IPS-NIHi11 (cell line): ENCODE data around the gene QRICH1.

Experiments
- DNase-seq: peaks from one replicate; pipeline ENCODE4 v3.0.0; 2012; ENCODE audit warnings: mixed read lengths, low spot score

The QRICH1 gene

GRCh38 chr3:49032646-49033304, 61.1 kb downstream of the QRICH1 start:
- no peak for DNase-seq

GRCh38 chr3:49030321-49030720, 63.5 kb downstream of the QRICH1 start:
- no peak for DNase-seq

GRCh38 chr3:49029563-49029884, 64.3 kb downstream of the QRICH1 start:
- no peak for DNase-seq

GRCh38 chr3:49028673-49029562, 65.0 kb downstream of the QRICH1 start, which contains the start of gene IMPDH2:
Gene IMPDH2, minus strand, starts transcription at chr3:49029398. Its CDS starts 48 bp downstream, at chr3:49029350.
- DNase-seq = peak; percentile 89

GRCh38 chr3:49028298-49028672, 65.6 kb downstream of the QRICH1 start:
- no peak for DNase-seq

- DNase-seq = no peak
These were observed 66.2 kb downstream of the QRICH1 start for GRCh38 chr3:49027634-49028033.

- DNase-seq = no peak
These were observed 67.3 kb downstream of the QRICH1 start for GRCh38 chr3:49026536-49026935.

GRCh38 chr3:49025793-49026520, 67.9 kb downstream of the QRICH1 start:
- DNase-seq = no peak

GRCh38 chr3:49025005-49025792, 68.7 kb downstream of the QRICH1 start:
- DNase-seq = no peak

GRCh38 chr3:49024449-49024848, 69.4 kb downstream of the QRICH1 start:
- no peak for DNase-seq

- DNase-seq = no peak
These were observed 70.1 kb downstream of the QRICH1 start for GRCh38 chr3:49023775-49024174.

GRCh38 chr3:49022688-49023171, 71.1 kb downstream of the QRICH1 start:
- DNase-seq = no peak

GRCh38 chr3:49021813-49022687, 71.8 kb downstream of the QRICH1 start, which contains the start of gene NDUFAF3:
Gene NDUFAF3, plus strand, starts transcription at chr3:49022121. Its CDS starts 24 bp downstream, at chr3:49022145.
- DNase-seq = peak; percentile 89

- peak; percentile 91 for DNase-seq
These were observed 72.6 kb downstream of the QRICH1 start for GRCh38 chr3:49021213-49021812.

GRCh38 chr3:49020330-49021212, 73.3 kb downstream of the QRICH1 start:
- DNase-seq = peak; percentile 34

GRCh38 chr3:49019941-49020329, 73.9 kb downstream of the QRICH1 start:
- DNase-seq = no peak

GRCh38 chr3:49018707-49019006, 75.2 kb downstream of the QRICH1 start:
- DNase-seq = no peak

- DNase-seq = peak; percentile 76
These were observed 75.7 kb downstream of the QRICH1 start, which contains the start of gene DALRD3 for GRCh38 chr3:49017971-49018706. Gene DALRD3, minus strand, starts transcription at chr3:49018580. Its CDS starts 16 bp downstream, at chr3:49018564.
